Liver (tissue), 9 donors: ENCODE results near the gene TNFAIP6. TPM values are rescaled to one million over a fixed set of nuclear protein-coding genes. Genes with fewer than 3 reads are reported as not detected.

Source experiments
- DNase-seq: peaks from one replicate; pipeline ENCODE4 v3.0.0-alpha.2; 2017; ENCODE audit warnings: low spot score
- H3K27ac ChIP-seq, 2 donors: one replicate each; pipeline ENCODE4 v1.7.0; 2013; ENCODE audit warnings: inconsistent platforms in 2 of 2, low read length in 2 of 2, control low read depth in 1 of 2, low read depth in 1 of 2, mild to moderate bottlenecking in 1 of 2
- H3K27me3 ChIP-seq, 4 donors: one replicate each; pipeline versions ENCODE4 v1.6.1 to v1.7.0; 2013; ENCODE audit warnings: low read length in 3 of 4, inconsistent platforms in 1 of 4, mild to moderate bottlenecking in 1 of 4, moderate library complexity in 1 of 4; ENCODE audit not compliant: control insufficient read depth in 4 of 4, insufficient read depth in 4 of 4
- H3K36me3 ChIP-seq, 4 donors: one replicate each; pipeline versions ENCODE4 v1.6.1 to v1.7.0; 2013; ENCODE audit warnings: low read length in 3 of 4, mild to moderate bottlenecking in 3 of 4, low read depth in 1 of 4, moderate library complexity in 1 of 4; ENCODE audit not compliant: control insufficient read depth in 4 of 4, insufficient read depth in 3 of 4
- H3K4me1 ChIP-seq, 4 donors: one replicate each; pipeline versions ENCODE4 v1.6.1 to v1.7.0; 2013; ENCODE audit warnings: low read length in 3 of 4, mild to moderate bottlenecking in 3 of 4, moderate library complexity in 1 of 4; ENCODE audit not compliant: control insufficient read depth in 4 of 4, insufficient read depth in 4 of 4
- H3K4me3 ChIP-seq, 3 donors: one replicate each; pipeline versions ENCODE4 v1.6.1 to v1.7.0; 2013; ENCODE audit warnings: low read length in 3 of 3, control low read depth in 1 of 3, low read depth in 1 of 3, mild to moderate bottlenecking in 1 of 3
- H3K9ac ChIP-seq, 2 donors: one replicate each; pipeline ENCODE4 v1.7.0; 2013; ENCODE audit warnings: low read length in 2 of 2, mild to moderate bottlenecking in 2 of 2, moderate library complexity in 2 of 2, control low read depth in 1 of 2, low read depth in 1 of 2
- H3K9me3 ChIP-seq, 4 donors: one replicate each; pipeline versions ENCODE4 v1.6.1 to v1.7.0; 2013; ENCODE audit warnings: low read length in 3 of 4; ENCODE audit not compliant: control insufficient read depth in 4 of 4
- ATF3 ChIP-seq: IDR thresholded peaks from 2 replicates; pipeline ENCODE4 v1.6.1; 2016; ENCODE audit warnings: antibody characterized with exemption
- EGR1 ChIP-seq, 2 donors: IDR thresholded peaks; 2 replicates each; pipeline ENCODE4 v1.6.1; 2016 to 2018; ENCODE audit warnings: antibody characterized with exemption in 2 of 2, low read depth in 2 of 2
- FOXA1 ChIP-seq: IDR thresholded peaks from 2 replicates; pipeline ENCODE4 v1.6.1; 2016; ENCODE audit warnings: antibody characterized with exemption
- FOXA2 ChIP-seq: IDR thresholded peaks from 2 replicates; pipeline ENCODE4 v1.6.1; 2016; ENCODE audit warnings: antibody characterized with exemption
- GABPA ChIP-seq, 2 donors: IDR thresholded peaks in 1 of 2; conservative IDR thresholded peaks in 1 of 2; 2 replicates each; pipeline ENCODE4 v1.6.1; 2016; ENCODE audit warnings: antibody characterized with exemption in 2 of 2, mild to moderate bottlenecking in 1 of 2, moderate library complexity in 1 of 2
- HNF4A ChIP-seq, 2 donors: conservative IDR thresholded peaks; 2 replicates each; pipeline ENCODE4 v1.6.1; 2016; ENCODE audit warnings: antibody characterized with exemption in 2 of 2, mild to moderate bottlenecking in 2 of 2
- HNF4G ChIP-seq: IDR thresholded peaks from 2 replicates; pipeline ENCODE4 v1.6.1; 2016; ENCODE audit warnings: antibody characterized with exemption
- JUND ChIP-seq, 2 donors: IDR thresholded peaks; 2 replicates each; pipeline ENCODE4 v1.6.1; 2016; ENCODE audit warnings: antibody characterized with exemption in 2 of 2
- NR2F2 ChIP-seq: IDR thresholded peaks from 2 replicates; pipeline ENCODE4 v1.6.1; 2016; ENCODE audit warnings: antibody characterized with exemption
- RAD21 ChIP-seq, 2 donors: IDR thresholded peaks; 2 replicates each; pipeline ENCODE4 v1.6.1; 2016; ENCODE audit warnings: antibody characterized with exemption in 2 of 2, mild to moderate bottlenecking in 2 of 2
- RXRA ChIP-seq, 2 donors: IDR thresholded peaks; 2 replicates each; pipeline ENCODE4 v1.6.1; 2017 to 2018; ENCODE audit warnings: antibody characterized with exemption in 2 of 2, mild to moderate bottlenecking in 1 of 2
- SP1 ChIP-seq: IDR thresholded peaks from 2 replicates; pipeline ENCODE4 v1.6.1; 2018; ENCODE audit warnings: antibody characterized with exemption, mild to moderate bottlenecking
- TAF1 ChIP-seq: conservative IDR thresholded peaks from 2 replicates; pipeline ENCODE4 v1.6.1; 2016; ENCODE audit warnings: antibody characterized with exemption, mild to moderate bottlenecking
- YY1 ChIP-seq: IDR thresholded peaks from 2 replicates; pipeline ENCODE4 v1.6.1; 2016; ENCODE audit warnings: antibody characterized with exemption, mild to moderate bottlenecking
- ZBTB33 ChIP-seq: IDR thresholded peaks from 2 replicates; pipeline ENCODE4 v1.6.1; 2016; ENCODE audit warnings: antibody characterized with exemption
- WGBS: extraction: QIAGEN DNeasy Blood & Tissue Kit; methylation state at CpG from one replicate; pipeline ENCODE4 v1.1.7; 2013; 5-methylcytosine and 5-hydroxymethylcytosine counted together
- polyA plus RNA-seq, 2 donors: library from polyadenylated mRNA; stranded (reverse) in 1 of 2; unstranded in 1 of 2; fragments of 200-250 nt in 1 of 2; fragments of >200 nt in 1 of 2; fragmentation: Nextera tagmentation in 1 of 2; extraction: Ambion mirVana in 1 of 2; gene quantifications; one replicate each; pipeline versions ENCODE4 v1.2.1 to v1.2.3, GENCODE V29; 2013 to 2015
- total RNA-seq, 2 donors: library from RNA; depleted of rRNA; stranded (reverse); fragments of >200 nt; gene quantifications; one replicate each; pipeline ENCODE4 v1.2.3, GENCODE V29; 2014
- TF ChIP-seq, protein P1 (sequence below): IDR thresholded peaks from 2 replicates; pipeline ENCODE4 v1.6.1; 2016; ENCODE audit warnings: antibody characterized with exemption, mild to moderate bottlenecking
- TF ChIP-seq, protein P2 (sequence below): IDR thresholded peaks from 2 replicates; pipeline ENCODE4 v1.6.1; 2016; ENCODE audit warnings: antibody characterized with exemption
- TF ChIP-seq, protein P3 (sequence below): fragments of 150-350 bp; IDR thresholded peaks from 2 replicates; pipeline ENCODE4 v1.5.1; 2017; ENCODE audit warnings: improper control_type of control experiment, low read depth, low read length; ENCODE audit not compliant: missing input control
- donor health status: healthy.
- donor health status: healthy.
- donor health status: healthy.
- donor health status: healthy.
- donor health status: healthy.

The TNFAIP6 gene
- total and polyA plus RNA-seq, 4 donors = 0.17 to 0.28 (median 0.20) TPM

DNA sequence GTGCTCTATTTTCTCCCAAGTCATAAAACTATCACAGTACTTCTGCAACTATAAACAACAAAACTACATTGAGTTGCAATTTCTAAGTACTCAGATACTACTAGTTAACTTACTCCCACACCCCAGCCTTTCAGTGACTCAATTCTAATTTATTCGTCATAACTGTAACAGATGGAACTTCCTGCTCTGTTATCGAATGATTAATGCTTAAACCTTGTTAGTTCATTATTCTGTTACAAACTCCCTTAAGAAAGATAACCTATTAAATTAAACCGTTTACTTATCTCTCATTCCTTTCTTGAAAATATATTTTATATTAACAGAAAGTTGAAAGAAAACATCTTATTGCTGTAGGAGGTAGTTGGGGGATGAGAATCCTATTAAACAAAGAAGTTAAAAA lies 17.0 kb downstream of the TNFAIP6 start:
- Histone ChIP-seq H3K4me1 (no peaks in the 10 kb centered on the region), H3K36me3 (no peaks in the 10 kb centered on the region), H3K27me3 (no peaks in the 10 kb centered on the region), H3K9me3 (no peaks in the 10 kb centered on the region), H3K27ac (no peak overlapping the region), H3K4me3 (no peak overlapping the region), H3K9ac (no peak overlapping the region)
- DNase-seq = no peak
- WGBS = 62% methylated on average over 3 of the region's 3 CpGs
- no peak for TF ChIP-seq JUND (IDR thresholded peaks at IDR 0.05)
- no peak for TF ChIP-seq NR2F2
- no peak for TF ChIP-seq EGR1 (IDR thresholded peaks at IDR 0.05; ENCODE audit: low read depth in 2 of 2)
- TF ChIP-seq GABPA (IDR thresholded peaks at IDR 0.05 in 1 of 2, conservative IDR thresholded peaks at IDR 0.05 in 1 of 2) = no peak
- TF ChIP-seq, protein P1, sequence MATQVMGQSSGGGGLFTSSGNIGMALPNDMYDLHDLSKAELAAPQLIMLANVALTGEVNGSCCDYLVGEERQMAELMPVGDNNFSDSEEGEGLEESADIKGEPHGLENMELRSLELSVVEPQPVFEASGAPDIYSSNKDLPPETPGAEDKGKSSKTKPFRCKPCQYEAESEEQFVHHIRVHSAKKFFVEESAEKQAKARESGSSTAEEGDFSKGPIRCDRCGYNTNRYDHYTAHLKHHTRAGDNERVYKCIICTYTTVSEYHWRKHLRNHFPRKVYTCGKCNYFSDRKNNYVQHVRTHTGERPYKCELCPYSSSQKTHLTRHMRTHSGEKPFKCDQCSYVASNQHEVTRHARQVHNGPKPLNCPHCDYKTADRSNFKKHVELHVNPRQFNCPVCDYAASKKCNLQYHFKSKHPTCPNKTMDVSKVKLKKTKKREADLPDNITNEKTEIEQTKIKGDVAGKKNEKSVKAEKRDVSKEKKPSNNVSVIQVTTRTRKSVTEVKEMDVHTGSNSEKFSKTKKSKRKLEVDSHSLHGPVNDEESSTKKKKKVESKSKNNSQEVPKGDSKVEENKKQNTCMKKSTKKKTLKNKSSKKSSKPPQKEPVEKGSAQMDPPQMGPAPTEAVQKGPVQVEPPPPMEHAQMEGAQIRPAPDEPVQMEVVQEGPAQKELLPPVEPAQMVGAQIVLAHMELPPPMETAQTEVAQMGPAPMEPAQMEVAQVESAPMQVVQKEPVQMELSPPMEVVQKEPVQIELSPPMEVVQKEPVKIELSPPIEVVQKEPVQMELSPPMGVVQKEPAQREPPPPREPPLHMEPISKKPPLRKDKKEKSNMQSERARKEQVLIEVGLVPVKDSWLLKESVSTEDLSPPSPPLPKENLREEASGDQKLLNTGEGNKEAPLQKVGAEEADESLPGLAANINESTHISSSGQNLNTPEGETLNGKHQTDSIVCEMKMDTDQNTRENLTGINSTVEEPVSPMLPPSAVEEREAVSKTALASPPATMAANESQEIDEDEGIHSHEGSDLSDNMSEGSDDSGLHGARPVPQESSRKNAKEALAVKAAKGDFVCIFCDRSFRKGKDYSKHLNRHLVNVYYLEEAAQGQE = no peak
- TF ChIP-seq TAF1 = no peak
- no peak for TF ChIP-seq ATF3
- TF ChIP-seq, protein P2, sequence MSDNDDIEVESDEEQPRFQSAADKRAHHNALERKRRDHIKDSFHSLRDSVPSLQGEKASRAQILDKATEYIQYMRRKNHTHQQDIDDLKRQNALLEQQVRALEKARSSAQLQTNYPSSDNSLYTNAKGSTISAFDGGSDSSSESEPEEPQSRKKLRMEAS = no peak

DNA sequence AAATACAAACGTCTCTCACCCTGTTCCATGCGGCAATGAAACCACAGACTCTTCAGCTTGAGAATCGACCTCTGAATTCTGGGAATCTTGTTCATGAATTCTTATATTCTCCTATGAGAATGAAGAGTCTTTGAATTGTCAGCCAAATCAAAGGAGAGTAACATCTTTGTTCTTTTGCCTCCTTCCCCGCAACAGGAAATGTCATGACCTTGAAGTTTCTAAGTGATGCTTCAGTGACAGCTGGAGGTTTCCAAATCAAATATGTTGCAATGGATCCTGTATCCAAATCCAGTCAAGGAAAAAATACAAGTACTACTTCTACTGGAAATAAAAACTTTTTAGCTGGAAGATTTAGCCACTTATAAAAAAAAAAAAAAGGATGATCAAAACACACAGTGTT lies 21.8 kb downstream of the TNFAIP6 start:
- H3K9ac ChIP-seq = no peak overlapping the region
- no peaks in the 10 kb centered on the region for H3K4me1 ChIP-seq
- no peaks in the 10 kb centered on the region for H3K9me3 ChIP-seq
- no peaks in the 10 kb centered on the region for H3K36me3 ChIP-seq
- no peak overlapping the region for H3K4me3 ChIP-seq
- 87% methylated on average over 4 of the region's 4 CpGs for WGBS
- no peak for DNase-seq
- H3K27ac ChIP-seq = no peak overlapping the region
- TF ChIP-seq HNF4A (conservative IDR thresholded peaks at IDR 0.05) (no peak), SP1 (no peak), GABPA (IDR thresholded peaks at IDR 0.05 in 1 of 2, conservative IDR thresholded peaks at IDR 0.05 in 1 of 2) (no peak), TAF1 (no peak), ATF3 (no peak), NR2F2 (no peak), RAD21 (IDR thresholded peaks at IDR 0.05) (no peak), ZBTB33 (no peak), RXRA (IDR thresholded peaks at IDR 0.05) (no peak), JUND (IDR thresholded peaks at IDR 0.05) (no peak), FOXA2 (no peak), EGR1 (IDR thresholded peaks at IDR 0.05; ENCODE audit: low read depth in 2 of 2) (no peak), FOXA1 (no peak), HNF4G (no peak), YY1 (no peak)
- TF ChIP-seq, protein P2 = no peak
- TF ChIP-seq, protein P1 = no peak
- TF ChIP-seq, protein P3, sequence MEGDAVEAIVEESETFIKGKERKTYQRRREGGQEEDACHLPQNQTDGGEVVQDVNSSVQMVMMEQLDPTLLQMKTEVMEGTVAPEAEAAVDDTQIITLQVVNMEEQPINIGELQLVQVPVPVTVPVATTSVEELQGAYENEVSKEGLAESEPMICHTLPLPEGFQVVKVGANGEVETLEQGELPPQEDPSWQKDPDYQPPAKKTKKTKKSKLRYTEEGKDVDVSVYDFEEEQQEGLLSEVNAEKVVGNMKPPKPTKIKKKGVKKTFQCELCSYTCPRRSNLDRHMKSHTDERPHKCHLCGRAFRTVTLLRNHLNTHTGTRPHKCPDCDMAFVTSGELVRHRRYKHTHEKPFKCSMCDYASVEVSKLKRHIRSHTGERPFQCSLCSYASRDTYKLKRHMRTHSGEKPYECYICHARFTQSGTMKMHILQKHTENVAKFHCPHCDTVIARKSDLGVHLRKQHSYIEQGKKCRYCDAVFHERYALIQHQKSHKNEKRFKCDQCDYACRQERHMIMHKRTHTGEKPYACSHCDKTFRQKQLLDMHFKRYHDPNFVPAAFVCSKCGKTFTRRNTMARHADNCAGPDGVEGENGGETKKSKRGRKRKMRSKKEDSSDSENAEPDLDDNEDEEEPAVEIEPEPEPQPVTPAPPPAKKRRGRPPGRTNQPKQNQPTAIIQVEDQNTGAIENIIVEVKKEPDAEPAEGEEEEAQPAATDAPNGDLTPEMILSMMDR = no peak
- H3K27me3 ChIP-seq = no peaks in the 10 kb centered on the region
